H1 (cell line): ENCODE data around the gene GRM7. TPM values are rescaled to one million over a fixed set of nuclear protein-coding genes. Genes with fewer than 3 reads are reported as not detected.

Experiments
- CTCF ChIA-PET: fragments of 300-600 bp; sonication (Branson Sonifier 250); formaldehyde crosslinking; loops from one replicate; lab custom pipeline; 2021; ENCODE audit not compliant: partially characterized antibody; lab: Charles Lee
- POLR2A ChIA-PET: fragments of 300-600 bp; sonication (Branson Sonifier 250); formaldehyde crosslinking; loops from one replicate; lab custom pipeline; 2021; ENCODE audit warnings: inconsistent platforms; ENCODE audit not compliant: partially characterized antibody; lab: Charles Lee
- DNase-seq, 2 experiments: peaks; one replicate each; pipeline versions ENCODE4 v3.0.0 to v3.0.0-alpha.2; 2010 to 2022; ENCODE audit warnings: low spot score in 2 of 2, low read depth in 1 of 2, mixed read lengths in 1 of 2
- FAIRE-seq: peaks from 2 replicates; lab custom pipeline; 2011; peaks lifted over from hg19 to GRCh38; lab: Jason Lieb, UNC
- H2AFZ ChIP-seq: 2 replicates; pipeline ENCODE4 v1.8.1; 2012; ENCODE audit warnings: low read length, inconsistent platforms
- H2AK5ac ChIP-seq: 2 replicates; pipeline ENCODE4 v1.6.1; 2013; ENCODE audit warnings: low read depth, low read length
- H2BK120ac ChIP-seq: replicated peaks from 2 replicates; pipeline ENCODE3; 2013; ENCODE audit warnings: low read depth, low read length, inconsistent platforms
- H2BK12ac ChIP-seq: 2 replicates; pipeline ENCODE4 v1.6.1; 2013; ENCODE audit warnings: low read depth, low read length
- H2BK15ac ChIP-seq: 2 replicates; pipeline ENCODE4 v1.6.1; 2013; ENCODE audit warnings: low read length
- H2BK20ac ChIP-seq: 2 replicates; pipeline ENCODE4 v1.6.1; 2013; ENCODE audit warnings: low read length
- H2BK5ac ChIP-seq: 2 replicates; pipeline ENCODE4 v1.6.1; 2013; ENCODE audit warnings: low read depth, low read length
- H3K14ac ChIP-seq: 2 replicates; pipeline ENCODE4 v1.6.1; 2013; ENCODE audit warnings: inconsistent platforms; ENCODE audit not compliant: insufficient read length
- H3K18ac ChIP-seq: 2 replicates; pipeline ENCODE4 v1.6.1; 2013; ENCODE audit warnings: low read length; ENCODE audit errors: extremely low read depth
- H3K23ac ChIP-seq: 2 replicates; pipeline ENCODE4 v1.6.1; 2013; ENCODE audit warnings: inconsistent platforms; ENCODE audit not compliant: insufficient read length
- H3K23me2 ChIP-seq: 2 replicates; pipeline ENCODE4 v1.6.1; 2013; ENCODE audit warnings: low read depth, low read length
- H3K27ac ChIP-seq: 2 replicates; pipeline ENCODE4 v1.6.1; 2011; ENCODE audit warnings: low read depth, low read length, inconsistent platforms
- H3K27me3 ChIP-seq, 4 experiments: replicated peaks in 1 of 4; 1 replicate in 1 of 4; 2 replicates in 3 of 4; pipeline versions ENCODE4 v1.6.1 to v1.8.1; 2011 to 2013; ENCODE audit warnings: low read length in 3 of 4, mild to moderate bottlenecking in 3 of 4, inconsistent platforms in 2 of 4, mixed read lengths in 2 of 4, moderate library complexity in 1 of 4; ENCODE audit not compliant: control insufficient read depth in 3 of 4, insufficient read depth in 3 of 4; ENCODE audit errors: extremely low read depth in 1 of 4
- H3K36me3 ChIP-seq, 4 experiments: 2 replicates each; pipeline versions ENCODE4 v1.6.1 to v1.8.1; 2011 to 2013; ENCODE audit warnings: mild to moderate bottlenecking in 4 of 4, low read length in 3 of 4, moderate library complexity in 2 of 4, control low read depth in 1 of 4, inconsistent platforms in 1 of 4; ENCODE audit not compliant: insufficient read depth in 4 of 4, control insufficient read depth in 2 of 4
- H3K4ac ChIP-seq: replicated peaks from 2 replicates; pipeline ENCODE3; 2013; ENCODE audit warnings: low read length, low read depth, mixed read lengths, inconsistent platforms; ENCODE audit not compliant: insufficient read length
- H3K4me1 ChIP-seq, 4 experiments: replicated peaks in 1 of 4; 1 replicate in 1 of 4; 2 replicates in 3 of 4; pipeline versions ENCODE4 v1.6.1 to v1.8.1; 2011 to 2013; ENCODE audit warnings: low read length in 3 of 4, inconsistent platforms in 2 of 4, mixed read lengths in 1 of 4; ENCODE audit not compliant: insufficient read depth in 4 of 4, control insufficient read depth in 3 of 4
- H3K4me2 ChIP-seq, 2 experiments: 2 replicates each; pipeline versions ENCODE4 v1.6.1 to v1.8.1; 2011 to 2013; ENCODE audit warnings: low read depth in 2 of 2, low read length in 2 of 2, control low read depth in 1 of 2, inconsistent platforms in 1 of 2, mild to moderate bottlenecking in 1 of 2; ENCODE audit not compliant: insufficient read depth in 1 of 2
- H3K4me3 ChIP-seq, 4 experiments: fragments of 200-600, 300-600 bp in 1 of 4; sonication (generic), shearing (Covaris generic), sonication (Bioruptor Twin) in 1 of 4; 2 replicates each; pipeline versions ENCODE4 v1.5.1 to v1.8.1; 2011 to 2016; ENCODE audit warnings: low read length in 4 of 4, low read depth in 3 of 4, control low read depth in 2 of 4, inconsistent platforms in 2 of 4, mild to moderate bottlenecking in 2 of 4, mixed read lengths in 1 of 4, moderate library complexity in 1 of 4; ENCODE audit not compliant: insufficient read depth in 2 of 4; ENCODE audit errors: extremely low read depth in 1 of 4
- H3K56ac ChIP-seq: replicated peaks from 2 replicates; pipeline ENCODE3; 2013; ENCODE audit warnings: low read depth, mild to moderate bottlenecking, mixed read lengths, low read length, inconsistent platforms; ENCODE audit not compliant: insufficient read length
- H3K79me1 ChIP-seq: 2 replicates; pipeline ENCODE4 v1.6.1; 2013; ENCODE audit warnings: low read depth, low read length, control low read depth
- H3K79me2 ChIP-seq, 2 experiments: 2 replicates each; pipeline versions ENCODE4 v1.6.1 to v1.8.1; 2012 to 2013; ENCODE audit warnings: low read length in 2 of 2, mild to moderate bottlenecking in 2 of 2, inconsistent platforms in 1 of 2; ENCODE audit not compliant: insufficient read depth in 2 of 2, control insufficient read depth in 1 of 2
- H3K9ac ChIP-seq, 4 experiments: replicated peaks in 1 of 4; 1 replicate in 1 of 4; 2 replicates in 3 of 4; pipeline versions ENCODE4 v1.6.1 to v1.8.1; 2011 to 2013; ENCODE audit warnings: low read depth in 3 of 4, low read length in 3 of 4, control low read depth in 2 of 4, mild to moderate bottlenecking in 2 of 4, moderate library complexity in 2 of 4, inconsistent platforms in 1 of 4; ENCODE audit errors: extremely low read depth in 1 of 4
- H3K9me3 ChIP-seq, 2 experiments: 2 replicates each; pipeline versions ENCODE4 v1.6.1 to v1.8.1; 2012 to 2013; ENCODE audit warnings: mild to moderate bottlenecking in 2 of 2, moderate library complexity in 2 of 2, control low read depth in 1 of 2, inconsistent platforms in 1 of 2, low read depth in 1 of 2, low read length in 1 of 2, mixed read lengths in 1 of 2; ENCODE audit not compliant: insufficient read depth in 2 of 2
- H4K20me1 ChIP-seq, 2 experiments: replicated peaks in 1 of 2; 2 replicates each; pipeline versions ENCODE3 to v1.8.1; 2011 to 2013; ENCODE audit warnings: inconsistent platforms in 2 of 2, low read length in 2 of 2, mild to moderate bottlenecking in 1 of 2; ENCODE audit not compliant: insufficient read depth in 2 of 2, control insufficient read depth in 1 of 2
- H4K5ac ChIP-seq: 2 replicates; pipeline ENCODE4 v1.6.1; 2013; ENCODE audit warnings: low read length, low read depth, mixed read lengths, inconsistent platforms; ENCODE audit not compliant: insufficient read length
- H4K8ac ChIP-seq: 2 replicates; pipeline ENCODE4 v1.8.0; 2013; ENCODE audit warnings: mild to moderate bottlenecking, moderate library complexity, low read length, inconsistent platforms; ENCODE audit not compliant: insufficient read depth; ENCODE audit errors: extremely low read depth
- H4K91ac ChIP-seq: replicated peaks from 2 replicates; pipeline ENCODE3; 2013; ENCODE audit warnings: low read length, mixed read lengths, inconsistent platforms; ENCODE audit not compliant: insufficient read length
- NANOG ChIP-seq: IDR thresholded peaks from 2 replicates; pipeline ENCODE4 v1.6.1; 2011; ENCODE audit warnings: low read length, low read depth, mild to moderate bottlenecking, inconsistent platforms; ENCODE audit not compliant: insufficient read depth, poor library complexity, severe bottlenecking
- POU5F1 ChIP-seq: IDR thresholded peaks from 2 replicates; pipeline ENCODE4 v1.6.1; 2011; ENCODE audit warnings: low read depth, mild to moderate bottlenecking, low read length, moderate library complexity
- RAD21 ChIP-seq, 2 experiments: IDR thresholded peaks in 1 of 2; conservative IDR thresholded peaks in 1 of 2; 2 replicates each; pipeline ENCODE4 v1.6.1; 2011; ENCODE audit warnings: low read depth in 2 of 2, low read length in 2 of 2, improper control_type of control experiment in 1 of 2, inconsistent platforms in 1 of 2, mild to moderate bottlenecking in 1 of 2, moderate library complexity in 1 of 2
- WGBS, 2 experiments: shearing (Covaris generic) in 1 of 2; methylation state at CpG; one replicate each; pipeline versions ENCODE4 v1.1.6 to v1.1.7; 2013 to 2015; ENCODE audit warnings: low lambda C conversion rate in 2 of 2, mixed read lengths in 2 of 2, inconsistent platforms in 1 of 2, low coverage in 1 of 2, missing lambda C conversion rate in 1 of 2; ENCODE audit not compliant: insufficient replicate concordance in 2 of 2, insufficient coverage in 1 of 2, insufficient read length in 1 of 2; ENCODE audit errors: extremely low coverage in 1 of 2, missing lambda C conversion rate in 1 of 2; 5-methylcytosine and 5-hydroxymethylcytosine counted together
- polyA plus RNA-seq, 7 experiments: library from polyadenylated mRNA; depleted of rRNA in 3 of 7; stranded (reverse) in 5 of 7; unstranded in 2 of 7; fragments of >200 nt in 5 of 7; fragments of 200-250 nt in 2 of 7; gene quantifications; 1 replicate in 5 of 7; 2 replicates in 1 of 7; 4 replicates in 1 of 7; pipeline versions ENCODE4 v1.2.1 to v1.2.3, GENCODE V29; 2011 to 2013; ENCODE audit warnings: missing spikeins in 2 of 7, mixed read lengths in 2 of 7
- total RNA-seq: library from RNA; stranded (reverse); fragmentation: NEBNext Ultra II Directional; extraction: Animal tissue kit (Norgen Biotek cat#: 25700); gene quantifications from 2 replicates; pipeline ENCODE4 v1.2.1, GENCODE V29; 2021

Gene GRM7
- total and polyA plus RNA-seq, 2 of the 8 experiments (the other 6 are each of a cell fraction or from before 2014, with no cell fraction given): 0.17 to 0.24 TPM

DNA sequence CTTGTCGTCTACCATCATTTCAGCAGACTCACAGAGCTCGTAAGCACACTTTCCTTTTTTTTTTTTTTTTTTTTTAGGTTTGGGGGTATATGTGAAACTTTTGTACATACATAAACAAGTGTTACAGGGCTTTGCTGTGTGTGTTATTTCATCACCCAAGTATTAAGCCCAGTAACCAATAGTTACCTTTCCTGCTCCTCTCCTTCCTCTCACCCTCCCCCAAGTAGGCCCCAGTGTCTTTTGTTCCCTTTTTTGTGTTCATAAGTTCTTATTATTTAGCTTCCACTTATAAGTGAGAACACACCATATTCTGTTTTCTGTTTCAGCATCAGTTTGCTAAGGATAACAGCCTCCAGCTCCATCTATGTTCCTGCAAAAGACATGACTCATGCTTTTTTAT lies 746.8 kb downstream of the GRM7 start:
- no peak overlapping the region for H3K56ac ChIP-seq
- no peak overlapping the region for H2BK120ac ChIP-seq
- TF ChIP-seq NANOG: no peak
- TF ChIP-seq POU5F1: no peak
- TF ChIP-seq RAD21 (IDR thresholded peaks at IDR 0.05 in 1 of 2, conservative IDR thresholded peaks at IDR 0.05 in 1 of 2; ENCODE audit: low read depth in 2 of 2, low read length in 2 of 2): no peak
- H3K79me2 ChIP-seq: no peaks in the 10 kb centered on the region
- H3K9ac ChIP-seq: no peak overlapping the region
- H4K20me1 ChIP-seq: no peaks in the 10 kb centered on the region
- H3K9me3 ChIP-seq: no peaks in the 10 kb centered on the region
- H2AK5ac ChIP-seq: no peak overlapping the region
- H3K4me3 ChIP-seq: no peak overlapping the region
- H3K79me1 ChIP-seq: no peaks in the 10 kb centered on the region
- no peak overlapping the region for H3K4ac ChIP-seq
- 73% methylated on average over 2 of the region's 2 CpGs; no CpG with 5 or more reads in 1 of the 2 experiments for WGBS, 2 experiments
- H2BK12ac ChIP-seq: no peak overlapping the region
- H3K14ac ChIP-seq: no peak overlapping the region
- no peak overlapping the region for H3K27ac ChIP-seq
- no peaks in the 10 kb centered on the region for H3K36me3 ChIP-seq
- H3K4me2 ChIP-seq: no peak overlapping the region
- H3K18ac ChIP-seq: no peak overlapping the region
- no peak overlapping the region for H4K8ac ChIP-seq
- no peak overlapping the region for H2BK5ac ChIP-seq
- H3K23ac ChIP-seq: no peak overlapping the region
- H4K91ac ChIP-seq: no peak overlapping the region
- H3K4me1 ChIP-seq: no peaks in the 10 kb centered on the region
- H3K27me3 ChIP-seq: no peaks in the 10 kb centered on the region
- H2BK20ac ChIP-seq: no peak overlapping the region
- H2AFZ ChIP-seq: no peak overlapping the region
- no peak overlapping the region for H2BK15ac ChIP-seq
- ChIA-PET CTCF (no interaction called here), POLR2A (interaction anchor here (1.2 kb wide), 1 partner anchor 10 kb away, joined by 3 read pairs; no protein-coding TSS in a partner anchor)
- no peak for DNase-seq
- H4K5ac ChIP-seq: no peak overlapping the region
- H3K23me2 ChIP-seq: no peaks in the 10 kb centered on the region
- FAIRE-seq: no peak
